ENCODE results near the gene CTNND2.

The CTNND2 gene

DNA sequence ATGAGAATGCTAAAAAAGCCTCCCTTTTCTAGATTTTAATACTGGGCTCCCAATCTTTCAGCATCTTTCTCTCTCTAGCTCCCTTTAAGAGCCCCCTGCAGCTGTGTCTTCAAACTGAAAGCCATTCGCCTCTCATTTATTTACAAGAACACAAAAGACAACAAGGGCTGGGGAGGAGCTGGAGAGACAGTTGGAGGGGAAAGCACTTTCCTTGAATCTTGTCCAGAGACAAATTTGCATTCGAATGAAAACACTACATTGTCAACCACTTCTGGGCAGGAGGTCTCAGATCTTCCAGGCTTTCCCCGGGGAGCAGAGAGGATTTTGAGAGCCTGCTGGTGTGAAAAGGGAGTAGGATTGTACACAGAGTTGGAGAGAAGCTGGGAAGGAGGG is 518.3 kb downstream of the CTNND2 start:
- peak; percentile 97 for DNase-seq (ENCODE audit: low spot score)

DNA sequence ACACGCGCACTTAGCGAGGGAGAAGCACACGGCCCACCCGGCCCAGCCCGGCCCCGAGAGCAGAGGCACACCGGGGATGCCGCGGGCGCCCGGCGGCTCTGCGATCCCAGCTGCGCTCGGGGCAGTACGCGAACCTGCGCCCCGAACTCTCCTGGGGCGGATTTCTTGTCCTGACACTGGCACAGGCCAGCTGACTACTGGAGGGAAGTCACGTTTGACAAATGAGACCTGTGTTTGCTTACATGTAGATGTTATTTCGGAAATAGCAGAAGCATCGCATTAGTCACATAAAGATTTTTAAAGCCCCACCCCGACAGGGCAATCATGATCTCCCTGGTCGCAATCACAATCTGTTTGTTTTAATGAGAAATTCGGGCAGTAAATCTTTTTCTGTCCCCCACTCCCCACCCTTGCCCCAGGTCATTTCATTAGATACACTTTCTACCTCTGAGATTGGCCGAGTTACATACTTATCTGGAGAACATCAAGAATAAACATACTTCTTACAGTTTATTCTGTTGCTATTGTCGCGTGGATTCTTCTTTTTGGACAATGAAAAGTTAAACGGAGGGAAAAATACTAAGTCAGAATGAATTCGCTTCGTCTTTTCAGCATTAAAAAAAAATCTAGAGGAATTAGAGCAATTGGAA is 518.9 kb downstream of the CTNND2 start:
- DNase-seq (ENCODE audit: low spot score): peak; percentile 58

DNA sequence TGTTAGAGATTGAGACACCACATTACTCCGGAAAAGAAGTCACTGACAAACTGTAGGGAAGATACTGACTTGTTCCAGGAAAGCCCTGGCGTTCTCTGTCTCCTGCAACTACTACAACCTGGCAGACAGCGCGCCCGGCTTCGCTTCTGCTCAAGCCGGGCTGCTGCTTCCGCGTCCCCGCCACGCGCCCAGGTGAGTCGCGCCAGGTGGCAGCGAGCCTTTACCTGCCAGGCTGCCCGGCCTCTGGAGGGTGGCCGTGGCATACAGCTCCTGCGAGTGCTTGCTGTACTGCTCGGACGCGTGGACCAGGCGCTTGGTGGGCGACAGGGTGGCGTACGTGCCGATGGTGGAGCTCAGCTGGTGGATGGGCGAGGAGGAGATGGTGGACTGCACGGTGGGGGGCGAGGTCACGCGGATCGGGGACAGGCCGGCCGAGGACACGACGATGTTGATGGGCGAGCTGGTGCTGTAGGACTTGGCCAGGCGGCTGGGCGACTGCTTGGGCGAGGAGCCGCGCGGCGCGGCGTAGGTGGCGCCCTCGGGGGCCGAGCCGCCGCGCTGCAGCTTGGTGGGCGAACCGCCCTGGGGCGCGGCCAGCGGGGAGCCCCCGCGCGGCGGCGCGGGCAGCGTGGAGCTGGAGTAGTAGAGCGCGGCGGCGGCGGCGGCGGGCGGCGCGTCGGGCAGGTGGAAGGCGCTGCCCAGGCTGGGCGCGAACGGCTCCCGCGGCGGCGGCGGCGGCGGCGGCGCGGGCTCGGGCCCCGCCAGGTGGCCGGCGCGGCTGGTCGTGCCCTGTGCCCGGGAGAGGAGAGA is 519.6 kb downstream of the CTNND2 start:
- peak; percentile 76 for DNase-seq (ENCODE audit: low spot score)

DNA sequence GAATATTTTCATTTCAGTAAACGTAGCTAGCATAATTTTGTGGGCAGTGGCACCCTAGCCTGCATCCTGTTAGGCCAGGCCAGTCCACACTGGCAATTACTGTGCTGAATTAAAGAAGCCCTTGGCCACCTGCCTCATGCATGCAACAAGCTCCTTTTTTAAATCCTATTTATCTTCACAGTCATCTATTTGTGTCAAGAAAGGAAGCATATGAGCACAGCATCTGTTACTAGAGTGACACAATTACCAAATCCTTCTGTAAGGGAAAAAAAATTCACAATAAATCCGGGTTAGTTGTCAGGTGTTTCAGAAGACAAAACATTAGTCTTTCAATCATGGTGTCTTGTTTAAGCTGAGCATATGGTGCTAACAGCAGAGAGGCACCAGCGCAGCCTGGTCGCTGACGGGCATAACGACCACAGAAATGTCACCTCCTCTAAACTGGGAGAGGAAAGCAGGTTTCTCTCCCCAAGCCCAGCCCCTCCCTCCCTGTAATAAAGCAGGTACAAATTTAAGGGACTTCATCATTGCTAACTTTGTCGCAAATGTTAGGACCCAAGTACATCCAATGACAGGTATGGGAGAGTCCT is 520.6 kb downstream of the CTNND2 start:
- peak; percentile 42 for DNase-seq (ENCODE audit: low spot score)

DNA sequence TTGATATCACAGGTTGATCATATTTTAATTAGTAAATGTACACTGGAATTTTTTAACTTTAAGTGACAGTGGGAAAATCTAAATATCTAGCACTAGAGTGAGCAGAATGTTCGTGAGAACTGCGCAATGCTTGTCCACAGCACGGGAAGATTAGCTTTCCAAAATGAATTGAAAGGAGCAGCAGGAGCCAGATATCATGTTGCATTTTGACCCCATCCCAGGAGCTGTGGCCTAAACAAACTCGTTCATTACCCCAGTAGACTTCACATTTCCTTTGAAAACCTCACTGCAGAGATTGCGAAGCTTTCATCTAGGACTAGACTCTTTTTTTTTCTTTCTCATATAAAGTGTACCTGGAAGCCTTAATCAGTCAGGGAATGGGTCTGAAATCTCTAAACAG is 525.8 kb downstream of the CTNND2 start:
- no peak for DNase-seq (ENCODE audit: low spot score)

DNA sequence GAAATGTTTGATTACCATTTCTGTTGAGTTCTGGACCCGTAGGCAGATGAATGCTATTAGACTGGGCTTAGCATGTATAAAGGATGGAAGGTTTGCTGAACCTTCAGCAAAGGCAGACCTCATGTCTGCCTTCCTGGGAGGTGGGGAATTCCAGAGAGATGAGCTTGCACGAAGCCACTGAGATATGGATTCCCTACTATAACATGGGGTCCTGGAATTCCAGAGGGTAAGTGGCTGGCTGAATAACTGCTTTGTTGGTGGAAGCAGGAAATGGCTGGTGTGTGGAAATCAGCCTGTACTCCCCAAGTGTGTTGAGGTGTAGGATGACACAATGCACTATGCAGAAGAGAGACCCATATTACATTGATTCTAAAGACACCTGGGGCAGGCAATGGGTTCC is 526.4 kb downstream of the CTNND2 start:
- DNase-seq (ENCODE audit: low spot score): no peak

DNA sequence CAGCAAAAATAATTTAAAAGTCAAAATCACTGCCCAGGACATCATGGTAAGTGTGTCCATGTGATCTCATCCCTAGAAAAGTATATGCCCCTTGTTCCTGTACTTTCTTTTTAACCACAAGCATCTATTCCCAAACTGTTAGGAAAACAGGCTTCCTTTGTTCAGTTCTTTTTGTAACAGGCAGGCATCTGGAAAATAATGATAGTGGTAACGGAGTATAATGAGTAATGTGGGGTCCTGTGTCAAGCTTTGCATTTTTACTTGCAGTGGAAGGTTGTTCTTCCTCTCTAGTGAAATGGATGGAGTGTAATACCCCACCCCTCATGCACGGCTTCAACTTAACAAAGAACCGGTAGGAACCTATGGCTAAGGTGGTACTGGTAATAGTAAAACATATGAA is 532.1 kb downstream of the CTNND2 start:
- DNase-seq (ENCODE audit: low spot score): no peak

DNA sequence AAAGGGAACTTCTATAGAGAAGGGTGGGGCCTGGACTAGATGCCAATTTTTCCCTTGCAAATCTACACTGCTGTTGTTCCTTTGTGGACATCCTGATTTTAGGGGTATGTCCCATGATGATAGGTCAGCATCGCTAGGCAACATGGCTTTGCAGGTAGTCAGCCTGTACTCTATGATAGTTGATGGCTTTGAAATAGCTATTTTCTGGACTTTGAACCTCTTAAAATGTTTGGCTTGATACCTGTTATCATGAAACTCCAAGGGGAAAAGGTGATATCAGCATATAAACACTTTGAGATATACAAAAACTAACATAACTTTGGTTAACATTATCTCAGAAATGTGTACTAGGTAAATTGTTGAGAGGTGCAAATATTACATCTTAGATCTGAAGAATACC is 533.2 kb downstream of the CTNND2 start:
- no peak for DNase-seq (ENCODE audit: low spot score)

DNA sequence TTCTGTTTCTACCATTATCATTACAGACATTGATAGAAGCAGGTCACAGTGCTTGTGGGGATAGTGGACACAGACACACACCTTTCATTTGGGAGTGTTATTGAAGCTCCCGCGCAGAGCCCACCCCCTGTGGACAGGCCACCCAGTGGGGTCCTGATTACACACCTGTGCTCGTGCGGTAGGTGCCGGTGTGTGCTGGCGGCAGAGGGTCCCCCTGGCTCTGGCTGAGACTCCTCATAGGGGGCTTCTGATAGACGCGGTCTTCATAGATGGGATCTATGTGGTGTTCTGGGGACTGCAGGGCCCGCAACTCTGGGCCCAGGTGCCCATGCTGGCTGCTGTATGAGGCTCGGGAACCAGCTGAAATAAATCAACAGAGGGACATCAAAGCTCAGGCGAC is 539.7 kb downstream of the CTNND2 start:
- no peak for DNase-seq (ENCODE audit: low spot score)

DNA sequence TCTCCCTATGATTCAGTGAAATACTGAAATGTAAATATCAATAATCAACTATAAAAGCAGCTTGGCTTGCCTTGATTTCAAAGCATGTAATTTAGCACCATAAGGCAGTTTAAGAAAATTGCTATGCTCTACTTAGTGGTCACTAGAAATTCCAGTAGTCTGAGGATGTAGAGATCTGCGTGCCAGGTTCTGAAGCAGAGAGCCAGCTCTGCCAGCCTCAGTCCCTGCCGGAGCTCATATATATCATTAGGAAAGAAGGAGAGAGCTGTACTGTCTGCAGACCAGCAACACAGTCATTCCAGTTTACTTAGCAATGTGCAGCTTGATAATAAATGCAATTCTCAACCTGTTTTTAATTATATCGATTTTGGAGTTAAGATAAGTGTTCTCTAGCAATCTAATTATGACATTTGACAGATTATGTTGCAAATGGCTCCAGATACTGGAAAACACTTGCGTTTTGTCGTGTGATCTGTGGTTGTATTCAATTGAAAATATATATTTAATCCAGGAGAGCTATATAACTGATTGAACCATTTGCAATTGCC is 540.5 kb downstream of the CTNND2 start:
- no peak for DNase-seq (ENCODE audit: low spot score)

DNA sequence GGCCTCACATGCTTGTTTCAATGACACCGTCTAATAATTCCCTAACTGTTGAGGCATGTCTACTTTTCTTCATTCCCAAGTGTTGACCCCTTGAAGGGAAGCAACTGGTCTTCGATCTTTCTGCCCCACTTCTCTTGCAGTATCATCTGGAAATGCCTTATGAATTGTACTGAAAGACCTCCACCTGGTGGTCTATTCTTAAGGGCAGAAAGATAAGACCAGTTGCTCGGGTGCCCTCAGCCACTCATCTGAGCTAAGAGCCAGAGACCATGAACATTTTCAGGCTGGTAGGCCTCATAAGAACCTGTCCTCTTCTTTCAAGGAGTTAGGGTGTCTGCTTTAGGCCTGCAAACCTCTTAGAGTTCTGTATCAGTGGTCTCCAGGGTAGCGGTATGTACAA is 542.5 kb downstream of the CTNND2 start:
- no peak for DNase-seq (ENCODE audit: low spot score)

DNA sequence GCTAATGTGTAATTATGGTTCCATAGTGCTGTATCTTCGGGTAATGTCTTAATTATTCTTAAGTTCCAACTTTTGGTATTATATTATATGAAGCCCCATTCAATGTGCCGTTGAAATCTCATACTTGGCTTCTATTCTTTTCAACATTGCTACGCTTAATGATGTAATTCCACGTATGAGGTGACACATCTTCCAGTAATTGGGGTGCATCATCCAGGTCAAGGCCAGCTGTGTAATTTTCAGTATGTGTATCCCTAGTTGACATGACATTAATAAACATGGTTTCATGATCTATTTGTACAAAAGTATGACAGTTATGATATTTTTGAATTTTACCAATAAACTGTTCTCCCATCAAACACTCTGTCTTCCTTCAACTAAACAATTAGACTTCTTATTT is 546.3 kb downstream of the CTNND2 start:
- no peak for DNase-seq (ENCODE audit: low spot score)

DNA sequence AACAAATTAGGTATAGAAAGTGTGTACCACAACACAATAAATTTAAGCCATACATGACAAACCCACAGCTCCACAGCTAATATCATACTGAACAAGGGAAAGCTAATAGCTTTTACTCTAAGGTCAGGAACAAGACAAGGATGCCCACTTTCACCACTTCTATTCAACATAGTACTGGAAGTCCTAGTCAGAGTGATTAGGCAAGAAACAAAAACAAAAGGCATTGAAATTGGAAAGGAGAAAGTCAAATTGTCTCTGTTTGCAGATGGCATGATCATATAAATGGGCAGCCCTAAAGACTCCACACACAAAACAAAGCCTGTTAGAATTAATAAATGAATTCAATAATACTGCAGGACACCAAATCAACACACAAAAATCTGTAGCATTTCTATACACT is 548.8 kb downstream of the CTNND2 start:
- DNase-seq (ENCODE audit: low spot score): peak; percentile 79

DNA sequence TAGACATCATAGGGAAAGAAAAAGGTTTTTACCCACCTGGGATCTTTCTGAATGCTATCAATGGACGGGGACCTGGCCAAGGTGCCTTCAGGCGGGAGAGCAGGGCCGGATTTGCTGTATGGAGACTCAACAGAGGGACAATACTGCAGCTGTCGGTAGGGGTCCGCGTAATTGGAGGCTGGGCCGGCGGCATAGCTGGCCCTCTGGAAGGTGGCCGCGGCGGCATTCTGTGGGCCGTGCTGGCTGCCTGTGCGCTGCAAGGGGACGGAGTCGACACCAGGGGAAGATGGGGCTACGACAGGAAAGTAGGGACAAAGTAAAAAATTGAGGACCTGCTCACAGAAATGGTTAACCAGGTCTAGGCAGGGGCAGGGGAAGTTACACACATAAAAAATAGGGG is 557.9 kb downstream of the CTNND2 start:
- DNase-seq (ENCODE audit: low spot score): no peak

DNA sequence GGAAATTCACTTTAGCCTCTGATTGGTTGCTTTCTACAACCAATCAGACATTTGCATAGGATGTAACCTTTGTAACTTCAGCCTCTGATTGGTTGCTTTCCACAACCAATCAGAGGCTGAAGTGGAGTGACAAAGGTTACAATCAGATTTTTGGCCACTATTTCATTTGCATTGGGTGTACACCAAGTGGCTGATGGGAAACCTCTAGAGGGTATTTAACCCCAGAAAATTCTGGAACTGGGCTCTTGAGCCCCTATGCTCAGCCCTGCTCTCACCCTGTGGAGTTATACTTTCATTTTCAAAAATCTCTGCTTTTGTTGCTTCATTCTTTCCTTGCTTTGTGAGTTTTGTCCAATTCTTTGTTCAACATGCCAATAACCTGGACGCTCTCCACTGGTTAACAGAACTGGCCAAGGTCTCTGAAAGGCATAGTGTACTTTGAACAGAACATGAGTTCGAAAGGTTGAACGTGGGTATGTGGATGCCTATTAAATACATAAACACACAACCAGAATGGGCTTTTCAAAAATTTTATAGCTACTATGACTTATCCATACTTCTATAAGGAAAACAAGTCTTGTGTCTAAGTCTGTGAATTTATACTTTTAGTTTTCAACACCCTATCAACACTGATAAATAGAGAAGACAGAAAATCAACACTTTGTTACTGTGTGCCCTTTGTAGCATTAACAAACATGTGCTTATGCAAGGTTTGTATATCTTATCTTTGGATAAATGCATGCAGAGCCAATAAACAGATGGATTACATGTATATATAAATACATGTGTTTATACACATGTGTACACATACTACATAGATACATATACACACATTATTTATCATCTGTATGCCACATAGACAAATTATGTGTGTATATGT is 568.1 kb downstream of the CTNND2 start:
- DNase-seq (ENCODE audit: low spot score): no peak

DNA sequence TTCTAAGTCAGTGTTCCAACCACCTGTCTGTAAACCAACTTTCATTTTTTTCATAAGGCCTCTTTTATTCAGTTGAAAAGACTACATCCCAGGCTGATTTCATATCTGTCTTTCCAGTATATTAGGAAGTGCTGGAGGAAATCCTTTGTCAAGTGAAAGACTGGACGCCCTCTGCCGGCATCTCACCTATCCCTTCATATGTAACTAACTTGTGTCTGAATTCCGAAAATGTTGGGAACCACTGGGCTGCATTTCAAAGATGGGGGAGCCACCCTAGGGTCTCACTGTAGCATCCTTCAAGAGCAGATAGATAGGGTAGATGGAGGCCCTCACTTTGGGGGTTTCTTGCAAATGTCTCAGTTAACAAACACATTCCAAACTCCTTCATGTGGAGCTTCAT is 569.8 kb downstream of the CTNND2 start:
- DNase-seq (ENCODE audit: low spot score): no peak

DNA sequence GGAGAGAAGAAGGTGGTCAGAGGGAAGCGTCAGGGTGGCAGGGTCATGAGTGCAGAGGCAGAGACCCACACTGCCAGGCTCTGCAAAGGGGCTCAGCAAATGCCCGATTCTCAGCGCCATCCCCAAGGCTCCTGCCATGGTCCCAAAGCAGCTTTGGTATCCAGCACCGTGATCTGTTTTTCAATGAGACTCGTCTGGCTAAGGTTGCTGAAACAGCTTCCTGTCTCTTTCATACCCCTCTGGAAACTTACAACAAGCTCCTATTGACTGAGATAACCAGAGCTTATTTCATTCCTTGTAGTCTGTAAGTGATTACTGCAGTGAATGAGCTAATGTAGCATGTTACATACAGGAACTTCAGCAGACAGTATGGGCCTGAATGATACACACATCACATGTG is 574.6 kb downstream of the CTNND2 start:
- DNase-seq (ENCODE audit: low spot score): peak; percentile 60

DNA sequence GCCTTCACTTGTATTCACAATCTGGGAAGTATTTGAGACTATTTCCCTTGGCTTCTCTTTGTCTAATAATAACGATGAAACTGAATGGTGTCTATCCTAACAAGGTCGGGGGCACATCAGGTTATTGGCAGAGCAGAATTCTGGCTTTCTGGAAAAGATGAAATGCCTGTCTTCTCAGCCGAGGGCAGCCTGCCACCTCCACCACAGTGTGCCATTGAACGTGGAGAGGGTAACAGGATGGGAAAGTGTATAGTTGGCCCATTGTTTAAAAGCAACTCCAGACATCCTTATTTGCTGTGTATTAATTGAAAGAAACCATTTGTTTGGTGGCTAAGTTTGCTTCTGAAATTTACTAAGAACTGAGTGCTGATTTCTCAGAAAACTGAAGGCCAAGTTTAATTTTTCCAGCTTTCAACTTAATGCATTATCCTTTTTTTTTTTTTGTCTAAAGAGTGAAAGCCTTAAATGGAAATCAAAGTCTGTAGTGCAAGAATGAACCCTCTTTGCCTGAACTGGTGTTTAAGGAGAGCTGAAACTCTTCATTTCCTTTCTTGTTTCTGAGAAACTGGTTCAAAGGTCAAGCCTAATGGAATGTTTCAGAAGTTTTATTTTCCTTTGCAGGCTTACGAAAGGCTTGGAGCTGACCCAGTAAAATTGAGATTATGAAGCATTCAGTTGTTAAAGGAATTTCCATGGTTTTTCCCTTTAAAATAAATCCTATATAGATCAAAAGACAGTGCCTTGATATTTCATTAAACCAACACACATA is 579.5 kb downstream of the CTNND2 start:
- peak; percentile 59 for DNase-seq (ENCODE audit: low spot score)

DNA sequence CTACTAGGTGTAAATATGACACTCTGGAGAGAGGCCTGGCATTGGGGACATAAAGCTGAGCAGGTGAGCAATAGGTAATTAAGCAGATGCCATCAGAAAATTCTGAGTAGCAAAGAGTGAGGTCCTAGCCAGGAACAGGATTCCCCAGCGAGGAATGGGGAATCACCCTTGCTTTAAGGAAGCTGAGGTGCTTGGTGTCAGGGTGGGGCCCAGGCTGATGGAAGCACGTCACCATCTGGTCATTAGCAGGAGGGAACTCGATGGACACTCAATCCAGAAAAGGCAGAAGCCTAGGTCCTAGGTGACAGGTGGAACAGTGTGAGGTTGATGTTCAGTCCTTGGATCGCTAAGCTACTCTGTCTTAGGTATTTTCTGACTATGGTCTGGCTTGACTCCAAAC is 580.5 kb downstream of the CTNND2 start:
- no peak for DNase-seq (ENCODE audit: low spot score)

DNA sequence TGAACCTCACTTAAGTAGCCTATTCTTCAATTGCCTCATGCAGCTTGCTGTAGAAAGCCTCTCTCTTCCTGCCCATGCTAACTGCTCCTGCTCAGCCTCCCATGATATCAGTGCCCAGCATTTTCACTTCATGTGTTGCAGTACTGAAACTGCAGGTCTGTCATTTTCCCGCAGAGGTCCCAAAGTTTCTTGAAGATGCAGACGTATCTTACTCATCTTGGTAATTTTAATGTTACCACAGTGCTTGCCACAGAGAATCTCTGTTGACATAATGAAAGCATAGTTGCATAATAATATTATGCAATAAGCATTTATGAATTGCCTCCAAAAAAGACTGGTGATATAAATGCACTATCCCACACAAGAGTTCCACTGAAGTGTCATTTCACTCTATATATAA is 582.1 kb downstream of the CTNND2 start:
- DNase-seq (ENCODE audit: low spot score): no peak

DNA sequence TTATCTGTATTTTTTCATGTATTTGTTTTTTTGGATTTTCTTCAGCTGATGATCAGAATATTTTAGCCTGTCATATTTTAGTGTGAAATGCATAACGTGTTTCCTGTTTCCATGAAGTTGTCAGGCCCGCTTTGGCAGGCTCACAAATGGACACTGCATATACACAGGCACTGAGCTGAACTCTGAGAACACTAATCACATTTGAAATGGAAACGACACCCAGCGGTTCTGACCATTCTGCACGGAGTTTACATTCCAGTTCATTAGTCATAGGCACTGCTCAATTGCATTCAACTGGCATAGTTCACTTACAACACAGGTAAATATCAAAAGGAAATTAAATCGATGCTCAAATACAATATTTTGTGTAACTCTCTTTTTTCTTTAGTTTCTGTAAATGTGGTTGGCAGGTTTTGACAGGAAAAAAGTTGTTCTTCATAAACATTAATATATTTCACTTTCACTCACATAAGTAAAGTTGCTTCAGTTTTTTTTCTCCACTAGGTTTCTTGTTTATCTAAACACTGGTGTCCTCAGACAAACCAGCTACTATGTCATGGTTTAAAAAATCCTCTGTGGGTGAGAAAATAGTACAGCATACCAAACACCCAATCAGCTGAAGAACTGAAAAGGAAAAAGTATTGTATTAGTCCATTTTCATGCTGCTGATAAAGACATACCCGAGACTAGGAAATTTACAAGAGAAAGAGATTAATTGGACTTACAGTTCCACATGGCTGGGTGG is 584.2 kb downstream of the CTNND2 start:
- no peak for DNase-seq (ENCODE audit: low spot score)

All from globus pallidus (tissue), 1 donor.